Measurements from ENCODE around the gene ZNRD2.

Gene ZNRD2

GRCh38 chr11:65617990-65618751 is 47.9 kb downstream of the ZNRD2 start:
- Histone ChIP-seq H3K36me3 (ENCODE audit: control insufficient read depth in 2 of 2, insufficient read depth in 1 of 2, low read length in 2 of 2) (peaks cover 0 to 62% of the 10 kb centered on the region in 2 experiments; a peak in 1 of 3 replicates), H3K4me1 (ENCODE audit: control insufficient read depth, insufficient read depth, low read length) (no peaks in the 10 kb centered on the region), H3K27ac (ENCODE audit: extremely low read depth, low read depth, low read length) (no peak overlapping the region), H3K9me3 (ENCODE audit: control insufficient read depth, insufficient read depth, low read depth, low read length) (no peaks in the 10 kb centered on the region), H3K4me3 (ENCODE audit: low read depth, low read length) (no peak overlapping the region)
- CTCF ChIA-PET: interaction anchor here (0.5 kb wide), 1 partner anchor 243 kb away, joined by 4 read pairs; no protein-coding TSS in a partner anchor
- TF ChIP-seq ZNF26 (tag by site-specific recombination; IDR thresholded peaks at IDR 0.05): no peak
- no peak for TF ChIP-seq BCL6B (tag by site-specific recombination; IDR thresholded peaks at IDR 0.05)
- TF ChIP-seq ZNF416 (tag by site-specific recombination; IDR thresholded peaks at IDR 0.05): no peak
- no peak for TF ChIP-seq RBAK (tag by site-specific recombination; IDR thresholded peaks at IDR 0.05)
- POLR2A ChIA-PET: interaction anchor here (0.9 to 1.5 kb wide), 3 partner anchors 14 to 36 kb away, joined by 3 read pairs; no protein-coding TSS in a partner anchor

GRCh38 chr11:65618763-65619162 is 48.5 kb downstream of the ZNRD2 start:
- H3K4me3 ChIP-seq (ENCODE audit: low read depth, low read length): no peak overlapping the region
- ChIA-PET CTCF (no interaction called here), POLR2A (interaction anchor here (0.9 to 1.5 kb wide), 3 partner anchors 13 to 36 kb away, joined by 3 read pairs; no protein-coding TSS in a partner anchor)
- H3K9me3 ChIP-seq (ENCODE audit: control insufficient read depth, insufficient read depth, low read depth, low read length): no peaks in the 10 kb centered on the region
- peaks cover 0 to 68% of the 10 kb centered on the region in 2 experiments; a peak in 1 of 3 replicates for H3K36me3 ChIP-seq (ENCODE audit: control insufficient read depth in 2 of 2, insufficient read depth in 1 of 2, low read length in 2 of 2)
- no peak overlapping the region for H3K27ac ChIP-seq (ENCODE audit: extremely low read depth, low read depth, low read length)
- no peaks in the 10 kb centered on the region for H3K4me1 ChIP-seq (ENCODE audit: control insufficient read depth, insufficient read depth, low read length)
- TF ChIP-seq ZNF830 (tag by site-specific recombination; IDR thresholded peaks at IDR 0.05; ENCODE audit: low read depth): no peak
- TF ChIP-seq PBX3 (CRISPR knock-in tag; IDR thresholded peaks at IDR 0.05): no peak
- TF ChIP-seq ZNF37A (tag by site-specific recombination; IDR thresholded peaks at IDR 0.05): no peak
- no peak for TF ChIP-seq ZNF623 (tag by site-specific recombination; IDR thresholded peaks at IDR 0.05)
- no peak for TF ChIP-seq ZNF621 (tag by site-specific recombination; IDR thresholded peaks at IDR 0.05)
- TF ChIP-seq ZNF112 (tag by site-specific recombination; IDR thresholded peaks at IDR 0.05): no peak
- TF ChIP-seq ZNF274 (IDR thresholded peaks at IDR 0.05; ENCODE audit: low read length): no peak
- no peak for TF ChIP-seq ZNF274 (tag by site-specific recombination; IDR thresholded peaks at IDR 0.05; ENCODE audit: borderline replicate concordance)
- no peak for TF ChIP-seq SCRT2 (tag by site-specific recombination; IDR thresholded peaks at IDR 0.05)
- no peak for TF ChIP-seq TSHZ1 (tag by site-specific recombination; IDR thresholded peaks at IDR 0.05; ENCODE audit: borderline replicate concordance)
- TF ChIP-seq EGR2 (tag by site-specific recombination; IDR thresholded peaks at IDR 0.05; ENCODE audit: low read depth): no peak
- no peak for TF ChIP-seq ZSCAN4 (tag by site-specific recombination; IDR thresholded peaks at IDR 0.05)
- TF ChIP-seq ZFP41 (tag by site-specific recombination; IDR thresholded peaks at IDR 0.05; ENCODE audit: borderline replicate concordance): no peak
- no peak for TF ChIP-seq ZNF175 (tag by site-specific recombination; IDR thresholded peaks at IDR 0.05)
- no peak for TF ChIP-seq CTCF (tag by site-specific recombination; IDR thresholded peaks at IDR 0.05)
- TF ChIP-seq BCL11B (tag by site-specific recombination; IDR thresholded peaks at IDR 0.05; ENCODE audit: low read depth): no peak
- TF ChIP-seq ZSCAN18 (tag by site-specific recombination; IDR thresholded peaks at IDR 0.05): no peak
